Upper lobe of left lung (tissue), 6 donors: Measurements from ENCODE around the gene PHAF1. TPM values are rescaled to one million over a fixed set of nuclear protein-coding genes. Genes with fewer than 3 reads are reported as not detected.
"Not testable (repeated sequence)": the region's sequence is repeated elsewhere in the genome, so short reads cannot be mapped to it uniquely, and the experiment has no call there.

Experiments used
- ATAC-seq, 2 donors: fragments of 200-7000 bp; cut with Tn5 transposase; one replicate each; pipeline ENCODE4 v1.9.1; 2022; ENCODE audit warnings: mild to moderate bottlenecking in 2 of 2, moderate library complexity in 2 of 2; ENCODE audit not compliant: low FRiP score in 2 of 2
- DNase-seq, 2 donors: peaks; one replicate each; pipeline ENCODE4 v3.0.0-alpha.2; 2019 to 2020
- H3K27ac ChIP-seq, 4 donors: fragments of 200-600 bp; sonication (generic); one replicate each; pipeline ENCODE4 v1.5.1; 2016 to 2019
- H3K27me3 ChIP-seq, 4 donors: fragments of 200-600 bp; sonication (generic); one replicate each; pipeline ENCODE4 v1.5.1; 2017 to 2019
- H3K36me3 ChIP-seq, 4 donors: fragments of 200-600 bp; sonication (generic); one replicate each; pipeline ENCODE4 v1.5.1; 2016 to 2019
- H3K4me1 ChIP-seq, 4 donors: fragments of 200-600 bp; sonication (generic); one replicate each; pipeline ENCODE4 v1.5.1; 2018 to 2019
- H3K4me3 ChIP-seq, 4 donors: fragments of 200-600 bp; sonication (generic); one replicate each; pipeline ENCODE4 v1.5.1; 2017 to 2019; ENCODE audit warnings: mild to moderate bottlenecking in 2 of 4, moderate library complexity in 1 of 4
- H3K9me3 ChIP-seq, 4 donors: fragments of 200-600 bp; sonication (generic); one replicate each; pipeline ENCODE4 v1.5.1; 2018 to 2019
- CTCF ChIP-seq, 6 experiments: fragments of 450-650 bp in 4 of 6; fragments of 200-600 bp in 2 of 6; sonication (generic) in 2 of 6; IDR thresholded peaks; one replicate each; pipeline ENCODE4 v1.5.1; 2016 to 2019; ENCODE audit warnings: antibody characterized with exemption in 6 of 6
- EP300 ChIP-seq, 4 donors: sonication (generic); formaldehyde crosslinking; IDR thresholded peaks; one replicate each; pipeline ENCODE4 v1.5.1; 2017; ENCODE audit warnings: antibody characterized with exemption in 4 of 4, control low read depth in 2 of 4
- POLR2A ChIP-seq, 4 donors: fragments of 450-650 bp; IDR thresholded peaks; one replicate each; pipeline ENCODE4 v1.5.1; 2016 to 2017; ENCODE audit warnings: antibody characterized with exemption in 4 of 4, mild to moderate bottlenecking in 2 of 4
- POLR2AphosphoS5 ChIP-seq, 2 donors: sonication (generic); formaldehyde crosslinking; IDR thresholded peaks; one replicate each; pipeline ENCODE4 v1.5.1; 2017; ENCODE audit warnings: antibody characterized with exemption in 2 of 2
- WGBS, 2 donors: methylation state at CpG; one replicate each; pipeline ENCODE4 v1.1.5; 2017 to 2018; 5-methylcytosine and 5-hydroxymethylcytosine counted together
- total RNA-seq, 6 donors: library from RNA; depleted of rRNA in 4 of 6; stranded (reverse); fragments of >200 nt in 4 of 6; gene quantifications; one replicate each; pipeline versions ENCODE4 v1.1.0 to v1.2.1, GENCODE V29; 2016 to 2021
- donor health status: DM: no; HTN: no; CAD: no; lungs with moderate emphysema.
- donor health status: DM: no; HTN: yes; CAD: no; lungs with severe emphysema.

The PHAF1 gene
- total RNA-seq, 6 donors from 2014 or later = 16.0 to 32.3 (median 21.9) TPM

- WGBS, 2 donors = 72 to 90% methylated on average over 7 of the region's 7 CpGs
- DNase-seq (no peak), ATAC-seq (no peak)
- no peaks in the 10 kb centered on the region for H3K9me3 ChIP-seq
- TF ChIP-seq EP300 (IDR thresholded peaks at IDR 0.05) (no peak), CTCF (IDR thresholded peaks at IDR 0.05) (no peak), POLR2A (IDR thresholded peaks at IDR 0.05) (no peak)
- peaks cover 11 to 27% (median 15%) of the 10 kb centered on the region in 4 donors for H3K4me1 ChIP-seq
- peaks cover 0 to 9% (median 8%) of the 10 kb centered on the region in 4 donors for H3K36me3 ChIP-seq
- H3K4me3 ChIP-seq = no peak overlapping the region
- no peaks in the 10 kb centered on the region for H3K27me3 ChIP-seq
- no peak overlapping the region for H3K27ac ChIP-seq
Observed at GRCh38 chr16:67115639-67116038, 5.9 kb downstream of the PHAF1 start.

GRCh38 chr16:67116388-67117311 is 6.9 kb downstream of the PHAF1 start:
- H3K36me3 ChIP-seq = peaks cover 2 to 20% (median 15%) of the 10 kb centered on the region in 4 donors
- ATAC-seq (no peak), DNase-seq (peak in 1 of 2 donors; percentile 30)
- H3K27ac ChIP-seq = peak overlapping the region; percentile 15 to 63 (median 32)
- no peaks in the 10 kb centered on the region for H3K9me3 ChIP-seq
- WGBS, 2 donors = 68 to 76% methylated on average over 13 of the region's 13 CpGs
- H3K4me1 ChIP-seq = peaks cover under 1 to 17% (median 5%) of the 10 kb centered on the region in 4 donors
- H3K4me3 ChIP-seq = no peak overlapping the region
- no peak for TF ChIP-seq EP300 (IDR thresholded peaks at IDR 0.05)
- no peak for TF ChIP-seq CTCF (IDR thresholded peaks at IDR 0.05)
- TF ChIP-seq POLR2AphosphoS5 (IDR thresholded peaks at IDR 0.05) = no peak
- TF ChIP-seq POLR2A (IDR thresholded peaks at IDR 0.05) = no peak
- H3K27me3 ChIP-seq = no peaks in the 10 kb centered on the region

GRCh38 chr16:67117716-67118115 is 8.0 kb downstream of the PHAF1 start:
- no peak overlapping the region for H3K4me3 ChIP-seq
- WGBS, 2 donors = 93 to 95% methylated on average over 9 of the region's 9 CpGs
- peaks cover 5 to 30% (median 25%) of the 10 kb centered on the region in 4 donors for H3K36me3 ChIP-seq
- H3K27ac ChIP-seq = no peak overlapping the region
- H3K9me3 ChIP-seq = no peaks in the 10 kb centered on the region
- no peaks in the 10 kb centered on the region for H3K27me3 ChIP-seq
- no peak for DNase-seq
- peaks cover 0 to 12% (median 3%) of the 10 kb centered on the region in 4 donors for H3K4me1 ChIP-seq
- ATAC-seq = no peak
- no peak for TF ChIP-seq CTCF (IDR thresholded peaks at IDR 0.05)
- no peak for TF ChIP-seq POLR2AphosphoS5 (IDR thresholded peaks at IDR 0.05)
- TF ChIP-seq POLR2A (IDR thresholded peaks at IDR 0.05) = no peak
- TF ChIP-seq EP300 (IDR thresholded peaks at IDR 0.05) = no peak

GRCh38 chr16:67120025-67120424 is 10.3 kb downstream of the PHAF1 start:
- H3K9me3 ChIP-seq = no peaks in the 10 kb centered on the region
- H3K4me3 ChIP-seq = no peak overlapping the region
- H3K27ac ChIP-seq = no peak overlapping the region
- DNase-seq (no peak), ATAC-seq (no peak)
- peaks cover 5 to 48% (median 42%) of the 10 kb centered on the region in 4 donors for H3K36me3 ChIP-seq
- TF ChIP-seq POLR2AphosphoS5 (IDR thresholded peaks at IDR 0.05) = no peak
- no peak for TF ChIP-seq POLR2A (IDR thresholded peaks at IDR 0.05)
- no peak for TF ChIP-seq CTCF (IDR thresholded peaks at IDR 0.05)
- TF ChIP-seq EP300 (IDR thresholded peaks at IDR 0.05) = no peak
- peaks cover 0 to 12% (median 3%) of the 10 kb centered on the region in 4 donors for H3K4me1 ChIP-seq
- 84 to 87% methylated on average over 5 of the region's 5 CpGs for WGBS, 2 donors
- no peaks in the 10 kb centered on the region for H3K27me3 ChIP-seq

- WGBS, 2 donors = 95 to 99% methylated on average over 5 of the region's 5 CpGs
- H3K27ac ChIP-seq, H3K4me1 ChIP-seq, H3K27me3 ChIP-seq, ATAC-seq, DNase-seq, H3K9me3 ChIP-seq, H3K4me3 ChIP-seq: not testable (repeated sequence)
- peaks cover 5 to 61% (median 50%) of the 10 kb centered on the region in 4 donors for H3K36me3 ChIP-seq
Observed at GRCh38 chr16:67122799-67123198, 13.1 kb downstream of the PHAF1 start.
